H1 (cell line): ENCODE data around the gene ZNF496. TPM values are rescaled to one million over a fixed set of nuclear protein-coding genes. Genes with fewer than 3 reads are reported as not detected.

Experiments used
- CTCF ChIA-PET: fragments of 300-600 bp; sonication (Branson Sonifier 250); formaldehyde crosslinking; loops from one replicate; lab custom pipeline; 2021; ENCODE audit not compliant: partially characterized antibody; lab: Charles Lee
- POLR2A ChIA-PET: fragments of 300-600 bp; sonication (Branson Sonifier 250); formaldehyde crosslinking; loops from one replicate; lab custom pipeline; 2021; ENCODE audit warnings: inconsistent platforms; ENCODE audit not compliant: partially characterized antibody; lab: Charles Lee
- DNase-seq, 2 experiments: peaks; one replicate each; pipeline versions ENCODE4 v3.0.0 to v3.0.0-alpha.2; 2010 to 2022; ENCODE audit warnings: low spot score in 2 of 2, low read depth in 1 of 2, mixed read lengths in 1 of 2
- FAIRE-seq: peaks from 2 replicates; lab custom pipeline; 2011; peaks lifted over from hg19 to GRCh38; lab: Jason Lieb, UNC
- H2AFZ ChIP-seq: 2 replicates; pipeline ENCODE4 v1.8.1; 2012; ENCODE audit warnings: low read length, inconsistent platforms
- H2AK5ac ChIP-seq: 2 replicates; pipeline ENCODE4 v1.6.1; 2013; ENCODE audit warnings: low read depth, low read length
- H2BK120ac ChIP-seq: replicated peaks from 2 replicates; pipeline ENCODE3; 2013; ENCODE audit warnings: low read depth, low read length, inconsistent platforms
- H2BK12ac ChIP-seq: 2 replicates; pipeline ENCODE4 v1.6.1; 2013; ENCODE audit warnings: low read depth, low read length
- H2BK15ac ChIP-seq: 2 replicates; pipeline ENCODE4 v1.6.1; 2013; ENCODE audit warnings: low read length
- H2BK20ac ChIP-seq: 2 replicates; pipeline ENCODE4 v1.6.1; 2013; ENCODE audit warnings: low read length
- H2BK5ac ChIP-seq: 2 replicates; pipeline ENCODE4 v1.6.1; 2013; ENCODE audit warnings: low read depth, low read length
- H3K14ac ChIP-seq: 2 replicates; pipeline ENCODE4 v1.6.1; 2013; ENCODE audit warnings: inconsistent platforms; ENCODE audit not compliant: insufficient read length
- H3K18ac ChIP-seq: 2 replicates; pipeline ENCODE4 v1.6.1; 2013; ENCODE audit warnings: low read length; ENCODE audit errors: extremely low read depth
- H3K23ac ChIP-seq: 2 replicates; pipeline ENCODE4 v1.6.1; 2013; ENCODE audit warnings: inconsistent platforms; ENCODE audit not compliant: insufficient read length
- H3K23me2 ChIP-seq: 2 replicates; pipeline ENCODE4 v1.6.1; 2013; ENCODE audit warnings: low read depth, low read length
- H3K27ac ChIP-seq: 2 replicates; pipeline ENCODE4 v1.6.1; 2011; ENCODE audit warnings: low read depth, low read length, inconsistent platforms
- H3K27me3 ChIP-seq, 4 experiments: replicated peaks in 1 of 4; 1 replicate in 1 of 4; 2 replicates in 3 of 4; pipeline versions ENCODE4 v1.6.1 to v1.8.1; 2011 to 2013; ENCODE audit warnings: low read length in 3 of 4, mild to moderate bottlenecking in 3 of 4, inconsistent platforms in 2 of 4, mixed read lengths in 2 of 4, moderate library complexity in 1 of 4; ENCODE audit not compliant: control insufficient read depth in 3 of 4, insufficient read depth in 3 of 4; ENCODE audit errors: extremely low read depth in 1 of 4
- H3K36me3 ChIP-seq, 4 experiments: 2 replicates each; pipeline versions ENCODE4 v1.6.1 to v1.8.1; 2011 to 2013; ENCODE audit warnings: mild to moderate bottlenecking in 4 of 4, low read length in 3 of 4, moderate library complexity in 2 of 4, control low read depth in 1 of 4, inconsistent platforms in 1 of 4; ENCODE audit not compliant: insufficient read depth in 4 of 4, control insufficient read depth in 2 of 4
- H3K4ac ChIP-seq: replicated peaks from 2 replicates; pipeline ENCODE3; 2013; ENCODE audit warnings: low read length, low read depth, mixed read lengths, inconsistent platforms; ENCODE audit not compliant: insufficient read length
- H3K4me1 ChIP-seq, 4 experiments: replicated peaks in 1 of 4; 1 replicate in 1 of 4; 2 replicates in 3 of 4; pipeline versions ENCODE4 v1.6.1 to v1.8.1; 2011 to 2013; ENCODE audit warnings: low read length in 3 of 4, inconsistent platforms in 2 of 4, mixed read lengths in 1 of 4; ENCODE audit not compliant: insufficient read depth in 4 of 4, control insufficient read depth in 3 of 4
- H3K4me2 ChIP-seq, 2 experiments: 2 replicates each; pipeline versions ENCODE4 v1.6.1 to v1.8.1; 2011 to 2013; ENCODE audit warnings: low read depth in 2 of 2, low read length in 2 of 2, control low read depth in 1 of 2, inconsistent platforms in 1 of 2, mild to moderate bottlenecking in 1 of 2; ENCODE audit not compliant: insufficient read depth in 1 of 2
- H3K4me3 ChIP-seq, 4 experiments: fragments of 200-600, 300-600 bp in 1 of 4; sonication (generic), shearing (Covaris generic), sonication (Bioruptor Twin) in 1 of 4; 2 replicates each; pipeline versions ENCODE4 v1.5.1 to v1.8.1; 2011 to 2016; ENCODE audit warnings: low read length in 4 of 4, low read depth in 3 of 4, control low read depth in 2 of 4, inconsistent platforms in 2 of 4, mild to moderate bottlenecking in 2 of 4, mixed read lengths in 1 of 4, moderate library complexity in 1 of 4; ENCODE audit not compliant: insufficient read depth in 2 of 4; ENCODE audit errors: extremely low read depth in 1 of 4
- H3K56ac ChIP-seq: replicated peaks from 2 replicates; pipeline ENCODE3; 2013; ENCODE audit warnings: low read depth, mild to moderate bottlenecking, mixed read lengths, low read length, inconsistent platforms; ENCODE audit not compliant: insufficient read length
- H3K79me1 ChIP-seq: 2 replicates; pipeline ENCODE4 v1.6.1; 2013; ENCODE audit warnings: low read depth, low read length, control low read depth
- H3K79me2 ChIP-seq, 2 experiments: 2 replicates each; pipeline versions ENCODE4 v1.6.1 to v1.8.1; 2012 to 2013; ENCODE audit warnings: low read length in 2 of 2, mild to moderate bottlenecking in 2 of 2, inconsistent platforms in 1 of 2; ENCODE audit not compliant: insufficient read depth in 2 of 2, control insufficient read depth in 1 of 2
- H3K9ac ChIP-seq, 4 experiments: replicated peaks in 1 of 4; 1 replicate in 1 of 4; 2 replicates in 3 of 4; pipeline versions ENCODE4 v1.6.1 to v1.8.1; 2011 to 2013; ENCODE audit warnings: low read depth in 3 of 4, low read length in 3 of 4, control low read depth in 2 of 4, mild to moderate bottlenecking in 2 of 4, moderate library complexity in 2 of 4, inconsistent platforms in 1 of 4; ENCODE audit errors: extremely low read depth in 1 of 4
- H3K9me3 ChIP-seq, 2 experiments: 2 replicates each; pipeline versions ENCODE4 v1.6.1 to v1.8.1; 2012 to 2013; ENCODE audit warnings: mild to moderate bottlenecking in 2 of 2, moderate library complexity in 2 of 2, control low read depth in 1 of 2, inconsistent platforms in 1 of 2, low read depth in 1 of 2, low read length in 1 of 2, mixed read lengths in 1 of 2; ENCODE audit not compliant: insufficient read depth in 2 of 2
- H4K20me1 ChIP-seq, 2 experiments: replicated peaks in 1 of 2; 2 replicates each; pipeline versions ENCODE3 to v1.8.1; 2011 to 2013; ENCODE audit warnings: inconsistent platforms in 2 of 2, low read length in 2 of 2, mild to moderate bottlenecking in 1 of 2; ENCODE audit not compliant: insufficient read depth in 2 of 2, control insufficient read depth in 1 of 2
- H4K5ac ChIP-seq: 2 replicates; pipeline ENCODE4 v1.6.1; 2013; ENCODE audit warnings: low read length, low read depth, mixed read lengths, inconsistent platforms; ENCODE audit not compliant: insufficient read length
- H4K8ac ChIP-seq: 2 replicates; pipeline ENCODE4 v1.8.0; 2013; ENCODE audit warnings: mild to moderate bottlenecking, moderate library complexity, low read length, inconsistent platforms; ENCODE audit not compliant: insufficient read depth; ENCODE audit errors: extremely low read depth
- H4K91ac ChIP-seq: replicated peaks from 2 replicates; pipeline ENCODE3; 2013; ENCODE audit warnings: low read length, mixed read lengths, inconsistent platforms; ENCODE audit not compliant: insufficient read length
- CBX8 ChIP-seq: fragments of 300-800, 300-1000 bp; sonication (generic); IDR thresholded peaks from 2 replicates; pipeline ENCODE4 v1.7.1; 2016; ENCODE audit warnings: low read depth, low read length, borderline replicate concordance
- CHD1 ChIP-seq: IDR thresholded peaks from 2 replicates; pipeline ENCODE4 v1.6.1; 2012; ENCODE audit warnings: low read depth, low read length, improper control_type of control experiment
- CTCF ChIP-seq, 3 experiments: IDR thresholded peaks; 1 replicate in 2 of 3; 2 replicates in 1 of 3; pipeline versions ENCODE4 v1.5.1 to v1.6.1; 2011; ENCODE audit warnings: low read length in 3 of 3, mild to moderate bottlenecking in 3 of 3, inconsistent platforms in 2 of 3, low read depth in 1 of 3, moderate library complexity in 1 of 3; ENCODE audit not compliant: insufficient read depth in 1 of 3; ENCODE audit errors: control extremely low read depth in 1 of 3
- EZH2 ChIP-seq: fragments of 200-600 bp; sonication (generic); IDR thresholded peaks from 2 replicates; pipeline ENCODE4 v1.7.1; 2012; ENCODE audit warnings: low read depth, mild to moderate bottlenecking, moderate library complexity, low read length, inconsistent platforms; ENCODE audit not compliant: severe bottlenecking
- JUN ChIP-seq: IDR thresholded peaks from 2 replicates; pipeline ENCODE4 v1.6.1; 2011; ENCODE audit warnings: low read depth, mild to moderate bottlenecking, improper control_type of control experiment, low read length
- RAD21 ChIP-seq, 2 experiments: IDR thresholded peaks in 1 of 2; conservative IDR thresholded peaks in 1 of 2; 2 replicates each; pipeline ENCODE4 v1.6.1; 2011; ENCODE audit warnings: low read depth in 2 of 2, low read length in 2 of 2, improper control_type of control experiment in 1 of 2, inconsistent platforms in 1 of 2, mild to moderate bottlenecking in 1 of 2, moderate library complexity in 1 of 2
- RFX5 ChIP-seq: IDR thresholded peaks from 2 replicates; pipeline ENCODE4 v1.6.1; 2011; ENCODE audit warnings: low read depth, low read length, improper control_type of control experiment, borderline replicate concordance
- SAP30 ChIP-seq: fragments of 300-600 bp; sonication (generic); IDR thresholded peaks from 2 replicates; pipeline ENCODE4 v1.7.1; 2012; ENCODE audit warnings: low read length, moderate library complexity, mild to moderate bottlenecking, inconsistent platforms; ENCODE audit not compliant: insufficient read depth, insufficient replicate concordance
- TBP ChIP-seq: IDR thresholded peaks from 2 replicates; pipeline ENCODE4 v1.6.1; 2011; ENCODE audit warnings: low read depth, low read length, improper control_type of control experiment
- WGBS, 2 experiments: shearing (Covaris generic) in 1 of 2; methylation state at CpG; one replicate each; pipeline versions ENCODE4 v1.1.6 to v1.1.7; 2013 to 2015; ENCODE audit warnings: low lambda C conversion rate in 2 of 2, mixed read lengths in 2 of 2, inconsistent platforms in 1 of 2, low coverage in 1 of 2, missing lambda C conversion rate in 1 of 2; ENCODE audit not compliant: insufficient replicate concordance in 2 of 2, insufficient coverage in 1 of 2, insufficient read length in 1 of 2; ENCODE audit errors: extremely low coverage in 1 of 2, missing lambda C conversion rate in 1 of 2; 5-methylcytosine and 5-hydroxymethylcytosine counted together
- polyA plus RNA-seq, 7 experiments: library from polyadenylated mRNA; depleted of rRNA in 3 of 7; stranded (reverse) in 5 of 7; unstranded in 2 of 7; fragments of >200 nt in 5 of 7; fragments of 200-250 nt in 2 of 7; gene quantifications; 1 replicate in 5 of 7; 2 replicates in 1 of 7; 4 replicates in 1 of 7; pipeline versions ENCODE4 v1.2.1 to v1.2.3, GENCODE V29; 2011 to 2013; ENCODE audit warnings: missing spikeins in 2 of 7, mixed read lengths in 2 of 7
- total RNA-seq: library from RNA; stranded (reverse); fragmentation: NEBNext Ultra II Directional; extraction: Animal tissue kit (Norgen Biotek cat#: 25700); gene quantifications from 2 replicates; pipeline ENCODE4 v1.2.1, GENCODE V29; 2021
- TF ChIP-seq, protein P1 (sequence below): IDR thresholded peaks from 2 replicates; pipeline ENCODE4 v1.6.1; 2011; ENCODE audit warnings: low read depth, mild to moderate bottlenecking, low read length; ENCODE audit not compliant: insufficient read depth

The ZNF496 gene
- total and polyA plus RNA-seq, 2 of the 8 experiments (the other 6 are each of a cell fraction or from before 2014, with no cell fraction given), result 27.9 to 71.4 TPM

DNA sequence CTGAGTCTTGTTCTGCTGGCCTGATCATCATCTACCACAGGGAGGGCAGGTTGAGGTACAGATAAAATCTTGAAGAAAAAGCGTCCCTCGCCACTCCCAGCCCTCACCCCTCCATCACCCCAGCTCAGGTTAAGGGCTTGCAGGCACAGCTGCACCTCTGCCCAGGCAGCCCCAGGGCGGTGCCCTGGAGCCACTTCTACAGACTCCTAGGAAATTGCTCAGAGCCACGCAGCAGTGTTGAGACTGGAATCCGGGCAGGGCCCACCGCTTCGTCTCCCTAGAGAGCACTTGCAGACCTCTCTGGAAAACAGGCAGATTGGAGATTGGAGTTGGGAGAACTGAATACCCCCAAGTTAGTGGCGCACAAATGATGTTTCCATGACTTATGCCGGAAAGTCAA lies 40.5 kb downstream of the ZNF496 start:
- POLR2A ChIA-PET, result no interaction called here
- Histone ChIP-seq H3K36me3 (no peaks in the 10 kb centered on the region), H3K27me3 (no peaks in the 10 kb centered on the region), H3K9ac (no peak overlapping the region), H2BK20ac (no peak overlapping the region), H4K20me1 (no peaks in the 10 kb centered on the region), H2BK12ac (0 out of 2 replicates have a peak overlapping the region, but pooled peaks have one; percentile 87), H3K79me2 (no peaks in the 10 kb centered on the region), H4K91ac (no peak overlapping the region), H3K18ac (no peak overlapping the region; the same call in 1 of the 2 replicates), H4K5ac (no peak overlapping the region), H3K4me1 (peaks cover 18 to 33% (median 26%) of the 10 kb centered on the region in 4 experiments), H3K23ac (no peak overlapping the region), H3K23me2 (peaks cover 2% of the 10 kb centered on the region; the same call in 1 of the 2 replicates), H3K4ac (no peak overlapping the region), H3K56ac (no peak overlapping the region), H4K8ac (no peak overlapping the region), H3K79me1 (peaks cover 2% of the 10 kb centered on the region; the same call in 1 of the 2 replicates), H3K14ac (no peak overlapping the region), H2BK15ac (no peak overlapping the region), H3K27ac (no peak overlapping the region), H2BK5ac (peak overlapping the region; percentile 35; the same call in 1 of the 2 replicates), H3K9me3 (no peaks in the 10 kb centered on the region; a peak in 1 of 4 replicates), H2AFZ (no peak overlapping the region), H2AK5ac (no peak overlapping the region), H3K4me2 (no peak overlapping the region), H3K4me3 (no peak overlapping the region), H2BK120ac (no peak overlapping the region)
- 97% methylated on average over 9 of the region's 9 CpGs; no CpG with 5 or more reads in 1 of the 2 experiments for WGBS, 2 experiments
- no peak for DNase-seq
- no peak for FAIRE-seq
- CTCF ChIA-PET, result interaction anchor here (1.4 kb wide), 1 partner anchor 9 kb away, joined by 3 read pairs; no protein-coding TSS in a partner anchor
- TF ChIP-seq EZH2 (no peak), RAD21 (IDR thresholded peaks at IDR 0.05 in 1 of 2, conservative IDR thresholded peaks at IDR 0.05 in 1 of 2; ENCODE audit: low read depth in 2 of 2, low read length in 2 of 2) (no peak), SAP30 (no peak), CHD1 (no peak), CTCF (IDR thresholded peaks at IDR 0.05; ENCODE audit: control extremely low read depth in 1 of 3, insufficient read depth in 1 of 3, low read depth in 1 of 3, low read length in 3 of 3) (no peak), CBX8 (no peak), JUN (no peak), RFX5 (no peak), TBP (no peak)
- TF ChIP-seq, protein P1, sequence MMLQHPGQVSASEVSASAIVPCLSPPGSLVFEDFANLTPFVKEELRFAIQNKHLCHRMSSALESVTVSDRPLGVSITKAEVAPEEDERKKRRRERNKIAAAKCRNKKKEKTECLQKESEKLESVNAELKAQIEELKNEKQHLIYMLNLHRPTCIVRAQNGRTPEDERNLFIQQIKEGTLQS, result no peak
